Liver (tissue), 9 donors: ENCODE measurements around the gene FAM124A. TPM values are rescaled to one million over a fixed set of nuclear protein-coding genes. Genes with fewer than 3 reads are reported as not detected.

Source experiments
- DNase-seq: peaks from one replicate; pipeline ENCODE4 v3.0.0-alpha.2; 2017; ENCODE audit warnings: low spot score
- H3K27ac ChIP-seq, 2 donors: one replicate each; pipeline ENCODE4 v1.7.0; 2013; ENCODE audit warnings: inconsistent platforms in 2 of 2, low read length in 2 of 2, control low read depth in 1 of 2, low read depth in 1 of 2, mild to moderate bottlenecking in 1 of 2
- H3K27me3 ChIP-seq, 4 donors: one replicate each; pipeline versions ENCODE4 v1.6.1 to v1.7.0; 2013; ENCODE audit warnings: low read length in 3 of 4, inconsistent platforms in 1 of 4, mild to moderate bottlenecking in 1 of 4, moderate library complexity in 1 of 4; ENCODE audit not compliant: control insufficient read depth in 4 of 4, insufficient read depth in 4 of 4
- H3K36me3 ChIP-seq, 4 donors: one replicate each; pipeline versions ENCODE4 v1.6.1 to v1.7.0; 2013; ENCODE audit warnings: low read length in 3 of 4, mild to moderate bottlenecking in 3 of 4, low read depth in 1 of 4, moderate library complexity in 1 of 4; ENCODE audit not compliant: control insufficient read depth in 4 of 4, insufficient read depth in 3 of 4
- H3K4me1 ChIP-seq, 4 donors: one replicate each; pipeline versions ENCODE4 v1.6.1 to v1.7.0; 2013; ENCODE audit warnings: low read length in 3 of 4, mild to moderate bottlenecking in 3 of 4, moderate library complexity in 1 of 4; ENCODE audit not compliant: control insufficient read depth in 4 of 4, insufficient read depth in 4 of 4
- H3K4me3 ChIP-seq, 3 donors: one replicate each; pipeline versions ENCODE4 v1.6.1 to v1.7.0; 2013; ENCODE audit warnings: low read length in 3 of 3, control low read depth in 1 of 3, low read depth in 1 of 3, mild to moderate bottlenecking in 1 of 3
- H3K9ac ChIP-seq, 2 donors: one replicate each; pipeline ENCODE4 v1.7.0; 2013; ENCODE audit warnings: low read length in 2 of 2, mild to moderate bottlenecking in 2 of 2, moderate library complexity in 2 of 2, control low read depth in 1 of 2, low read depth in 1 of 2
- H3K9me3 ChIP-seq, 4 donors: one replicate each; pipeline versions ENCODE4 v1.6.1 to v1.7.0; 2013; ENCODE audit warnings: low read length in 3 of 4; ENCODE audit not compliant: control insufficient read depth in 4 of 4
- ATF3 ChIP-seq: IDR thresholded peaks from 2 replicates; pipeline ENCODE4 v1.6.1; 2016; ENCODE audit warnings: antibody characterized with exemption
- CTCF ChIP-seq: fragments of 150-350 bp; IDR thresholded peaks from 2 replicates; pipeline ENCODE4 v1.5.1; 2017; ENCODE audit warnings: improper control_type of control experiment, low read depth, low read length; ENCODE audit not compliant: missing input control
- EGR1 ChIP-seq, 2 donors: IDR thresholded peaks; 2 replicates each; pipeline ENCODE4 v1.6.1; 2016 to 2018; ENCODE audit warnings: antibody characterized with exemption in 2 of 2, low read depth in 2 of 2
- FOXA1 ChIP-seq: IDR thresholded peaks from 2 replicates; pipeline ENCODE4 v1.6.1; 2016; ENCODE audit warnings: antibody characterized with exemption
- FOXA2 ChIP-seq: IDR thresholded peaks from 2 replicates; pipeline ENCODE4 v1.6.1; 2016; ENCODE audit warnings: antibody characterized with exemption
- GABPA ChIP-seq, 2 donors: IDR thresholded peaks in 1 of 2; conservative IDR thresholded peaks in 1 of 2; 2 replicates each; pipeline ENCODE4 v1.6.1; 2016; ENCODE audit warnings: antibody characterized with exemption in 2 of 2, mild to moderate bottlenecking in 1 of 2, moderate library complexity in 1 of 2
- HNF4A ChIP-seq, 2 donors: conservative IDR thresholded peaks; 2 replicates each; pipeline ENCODE4 v1.6.1; 2016; ENCODE audit warnings: antibody characterized with exemption in 2 of 2, mild to moderate bottlenecking in 2 of 2
- HNF4G ChIP-seq: IDR thresholded peaks from 2 replicates; pipeline ENCODE4 v1.6.1; 2016; ENCODE audit warnings: antibody characterized with exemption
- JUND ChIP-seq, 2 donors: IDR thresholded peaks; 2 replicates each; pipeline ENCODE4 v1.6.1; 2016; ENCODE audit warnings: antibody characterized with exemption in 2 of 2
- NR2F2 ChIP-seq: IDR thresholded peaks from 2 replicates; pipeline ENCODE4 v1.6.1; 2016; ENCODE audit warnings: antibody characterized with exemption
- RAD21 ChIP-seq, 2 donors: IDR thresholded peaks; 2 replicates each; pipeline ENCODE4 v1.6.1; 2016; ENCODE audit warnings: antibody characterized with exemption in 2 of 2, mild to moderate bottlenecking in 2 of 2
- REST ChIP-seq: IDR thresholded peaks from 2 replicates; pipeline ENCODE4 v1.6.1; 2016; ENCODE audit warnings: antibody characterized with exemption, mild to moderate bottlenecking
- RXRA ChIP-seq, 2 donors: IDR thresholded peaks; 2 replicates each; pipeline ENCODE4 v1.6.1; 2017 to 2018; ENCODE audit warnings: antibody characterized with exemption in 2 of 2, mild to moderate bottlenecking in 1 of 2
- SP1 ChIP-seq: IDR thresholded peaks from 2 replicates; pipeline ENCODE4 v1.6.1; 2018; ENCODE audit warnings: antibody characterized with exemption, mild to moderate bottlenecking
- TAF1 ChIP-seq: conservative IDR thresholded peaks from 2 replicates; pipeline ENCODE4 v1.6.1; 2016; ENCODE audit warnings: antibody characterized with exemption, mild to moderate bottlenecking
- YY1 ChIP-seq: IDR thresholded peaks from 2 replicates; pipeline ENCODE4 v1.6.1; 2016; ENCODE audit warnings: antibody characterized with exemption, mild to moderate bottlenecking
- ZBTB33 ChIP-seq: IDR thresholded peaks from 2 replicates; pipeline ENCODE4 v1.6.1; 2016; ENCODE audit warnings: antibody characterized with exemption
- whole genome bisulfite sequencing: extraction: QIAGEN DNeasy Blood & Tissue Kit; methylation state at CpG from one replicate; pipeline ENCODE4 v1.1.7; 2013; 5-methylcytosine and 5-hydroxymethylcytosine counted together
- polyA plus RNA-seq, 2 donors: library from polyadenylated mRNA; stranded (reverse) in 1 of 2; unstranded in 1 of 2; fragments of 200-250 nt in 1 of 2; fragments of >200 nt in 1 of 2; fragmentation: Nextera tagmentation in 1 of 2; extraction: Ambion mirVana in 1 of 2; gene quantifications; one replicate each; pipeline versions ENCODE4 v1.2.1 to v1.2.3, GENCODE V29; 2013 to 2015
- total RNA-seq, 2 donors: library from RNA; depleted of rRNA; stranded (reverse); fragments of >200 nt; gene quantifications; one replicate each; pipeline ENCODE4 v1.2.3, GENCODE V29; 2014
- donor health status: healthy.
- donor health status: healthy.
- donor health status: healthy.
- donor health status: healthy.
- donor health status: healthy.

Gene FAM124A
- total and polyA plus RNA-seq, 4 donors, result 0.33 to 0.92 (median 0.46) TPM

GRCh38 chr13:51276636-51277035 lies 54.4 kb downstream of the FAM124A start:
- no peaks in the 10 kb centered on the region for H3K27me3 ChIP-seq
- 41% methylated on average over 4 of the region's 4 CpGs for WGBS
- no peaks in the 10 kb centered on the region for H3K9me3 ChIP-seq
- TF ChIP-seq REST (no peak), ZBTB33 (no peak), RXRA (IDR thresholded peaks at IDR 0.05) (peak in 1 of 2 donors; percentile 14), FOXA1 (no peak), FOXA2 (no peak), YY1 (no peak), HNF4A (conservative IDR thresholded peaks at IDR 0.05) (peak; percentile 17 to 50)
- H3K9ac ChIP-seq, result no peak overlapping the region
- no peak overlapping the region for H3K27ac ChIP-seq
- no peak for DNase-seq
- no peak overlapping the region for H3K4me3 ChIP-seq
- peaks cover 0 to 6% (median 2%) of the 10 kb centered on the region in 4 donors for H3K4me1 ChIP-seq
- H3K36me3 ChIP-seq, result no peaks in the 10 kb centered on the region

- Histone ChIP-seq H3K36me3 (no peaks in the 10 kb centered on the region), H3K9me3 (no peaks in the 10 kb centered on the region), H3K27me3 (no peaks in the 10 kb centered on the region), H3K4me1 (peaks cover 0 to 15% (median 9%) of the 10 kb centered on the region in 4 donors), H3K4me3 (no peak overlapping the region), H3K27ac (no peak overlapping the region), H3K9ac (no peak overlapping the region)
- TF ChIP-seq ATF3 (no peak), FOXA2 (no peak), FOXA1 (no peak)
- WGBS, result 85% methylated on average over 4 of the region's 4 CpGs
- DNase-seq, result no peak
These were observed 55.7 kb downstream of the FAM124A start for GRCh38 chr13:51277928-51278327.

GRCh38 chr13:51278426-51279130 lies 56.4 kb downstream of the FAM124A start:
- Histone ChIP-seq H3K4me1 (peaks cover 0 to 15% (median 9%) of the 10 kb centered on the region in 4 donors), H3K4me3 (no peak overlapping the region), H3K9me3 (no peaks in the 10 kb centered on the region), H3K36me3 (no peaks in the 10 kb centered on the region), H3K27me3 (no peaks in the 10 kb centered on the region), H3K27ac (no peak overlapping the region), H3K9ac (no peak overlapping the region)
- WGBS, result 77% methylated on average over 9 of the region's 9 CpGs
- DNase-seq, result no peak
- TF ChIP-seq FOXA2 (no peak), RAD21 (IDR thresholded peaks at IDR 0.05) (no peak), CTCF (no peak), TAF1 (no peak), HNF4A (conservative IDR thresholded peaks at IDR 0.05) (no peak), GABPA (IDR thresholded peaks at IDR 0.05 in 1 of 2, conservative IDR thresholded peaks at IDR 0.05 in 1 of 2) (no peak), HNF4G (no peak), JUND (IDR thresholded peaks at IDR 0.05) (no peak), EGR1 (IDR thresholded peaks at IDR 0.05; ENCODE audit: low read depth in 2 of 2) (no peak), YY1 (no peak), SP1 (no peak), NR2F2 (no peak)
